RWPE2 (cell line): ENCODE data around the gene AGO4.

ENCODE experiments used
- ATAC-seq: fragments of 200-7000 bp; cut with Tn5 transposase; 3 replicates; pipeline ENCODE4 v1.9.1; 2021; ENCODE audit warnings: low read depth
- DNase-seq: peaks from one replicate; pipeline ENCODE4 v3.0.0-alpha.2; 2020; ENCODE audit warnings: low spot score
- H3K27ac ChIP-seq: fragments of 450-650 bp; 2 replicates; pipeline ENCODE4 v1.5.1; 2017; ENCODE audit warnings: mild to moderate bottlenecking; ENCODE audit not compliant: poor library complexity, severe bottlenecking
- H3K27me3 ChIP-seq: fragments of 250-450 bp; sonication (Bioruptor Pico); 2 replicates; pipeline ENCODE4 v1.5.1; 2021; ENCODE audit warnings: mild to moderate bottlenecking, moderate library complexity; ENCODE audit not compliant: insufficient read depth, poor library complexity, severe bottlenecking
- H3K36me3 ChIP-seq: fragments of 250-450 bp; sonication (Bioruptor Pico); 2 replicates; pipeline ENCODE4 v1.5.1; 2020; ENCODE audit warnings: low read depth, mild to moderate bottlenecking, moderate library complexity
- H3K4me1 ChIP-seq: fragments of 250-450 bp; sonication (Bioruptor Pico); 2 replicates; pipeline ENCODE4 v1.5.1; 2021; ENCODE audit warnings: mild to moderate bottlenecking, moderate library complexity; ENCODE audit not compliant: insufficient read depth, poor library complexity, severe bottlenecking
- H3K4me3 ChIP-seq: fragments of 250-450 bp; sonication (Bioruptor Pico); 2 replicates; pipeline ENCODE4 v1.5.1; 2021; ENCODE audit warnings: mild to moderate bottlenecking, moderate library complexity; ENCODE audit not compliant: severe bottlenecking
- H3K9me3 ChIP-seq: fragments of 250-450 bp; sonication (Bioruptor Pico); 2 replicates; pipeline ENCODE4 v1.5.1; 2021; ENCODE audit warnings: mild to moderate bottlenecking, moderate library complexity; ENCODE audit not compliant: severe bottlenecking
- TF ChIP-seq, protein P1 (sequence below): fragments of 450-650 bp; IDR thresholded peaks from one replicate; pipeline ENCODE4 v1.5.1; 2017; ENCODE audit warnings: mild to moderate bottlenecking, moderate library complexity; ENCODE audit not compliant: poor library complexity, severe bottlenecking

The AGO4 gene

DNA sequence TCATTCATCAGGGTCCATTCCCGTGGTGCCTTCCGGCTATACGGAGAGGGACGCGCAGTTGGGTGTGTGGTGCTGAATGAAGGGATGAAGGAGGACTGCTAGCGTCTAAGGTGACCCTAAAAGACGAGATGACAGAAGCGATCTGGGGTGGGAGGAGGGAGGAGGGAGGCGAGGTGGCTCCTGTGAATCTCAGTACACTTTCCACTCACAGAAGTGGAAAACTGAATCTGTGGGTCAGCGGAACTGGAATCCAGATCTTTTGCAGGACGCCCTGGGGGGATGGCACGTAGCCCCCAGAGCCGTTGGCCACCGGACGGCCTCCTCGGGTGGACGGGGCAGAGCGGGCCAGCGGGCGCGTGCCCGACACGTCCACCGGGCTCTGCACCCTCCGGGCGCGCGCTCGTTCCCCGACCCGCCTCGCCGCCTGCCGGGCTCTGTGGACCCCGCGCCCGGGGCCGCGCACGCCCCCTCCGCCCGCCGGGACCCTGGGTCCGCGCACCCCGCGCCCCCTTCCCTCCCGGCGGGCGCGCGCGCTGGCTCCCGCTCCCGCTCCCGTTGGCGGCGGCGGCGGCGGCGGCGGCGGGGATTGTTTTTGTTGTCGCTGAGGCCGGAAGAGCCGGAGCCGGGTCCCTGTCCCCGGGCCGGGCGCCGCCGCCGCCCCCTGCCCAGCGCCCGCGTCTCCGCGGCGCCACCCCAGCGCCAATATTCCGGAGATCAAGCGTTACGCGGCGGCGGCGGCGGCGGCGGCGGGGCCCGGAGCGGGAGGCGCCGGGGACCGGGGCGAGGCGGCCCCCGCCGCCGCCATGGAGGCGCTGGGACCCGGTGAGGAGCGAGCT is at the start of gene AGO4:
Gene AGO4 (plus strand): TSS at position 403 of the 836 bp plus-strand sequence. CDS start 401 bp downstream, at position 804.
- ATAC-seq (peak; percentile 41), DNase-seq (no peak)

DNA sequence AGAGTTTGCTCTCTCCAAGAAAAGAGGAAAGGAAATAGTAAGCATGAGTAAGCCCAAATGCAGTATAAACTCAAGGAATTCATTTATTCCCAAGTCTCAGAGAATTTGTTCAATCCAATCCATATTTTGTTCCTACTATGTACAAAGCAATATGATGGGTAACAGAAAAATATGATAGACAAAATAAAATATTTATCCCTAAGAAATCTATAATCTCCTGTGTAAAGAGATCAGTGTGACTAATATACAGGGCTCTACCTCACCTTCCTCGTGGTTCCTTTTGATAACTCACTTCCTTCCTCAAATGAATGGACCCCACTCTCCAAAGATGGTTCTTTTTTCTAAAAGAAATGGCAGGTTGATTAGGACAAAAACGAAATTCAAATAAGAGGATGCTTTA is 45.7 kb upstream of the AGO4 start:
- DNase-seq (no peak), ATAC-seq (no peak)
- Histone ChIP-seq H3K36me3 (peaks cover 64% of the 10 kb centered on the region), H3K27me3 (no peaks in the 10 kb centered on the region), H3K4me3 (no peak overlapping the region), H3K27ac (no peak overlapping the region), H3K4me1 (no peaks in the 10 kb centered on the region), H3K9me3 (no peaks in the 10 kb centered on the region)
- TF ChIP-seq, protein P1, sequence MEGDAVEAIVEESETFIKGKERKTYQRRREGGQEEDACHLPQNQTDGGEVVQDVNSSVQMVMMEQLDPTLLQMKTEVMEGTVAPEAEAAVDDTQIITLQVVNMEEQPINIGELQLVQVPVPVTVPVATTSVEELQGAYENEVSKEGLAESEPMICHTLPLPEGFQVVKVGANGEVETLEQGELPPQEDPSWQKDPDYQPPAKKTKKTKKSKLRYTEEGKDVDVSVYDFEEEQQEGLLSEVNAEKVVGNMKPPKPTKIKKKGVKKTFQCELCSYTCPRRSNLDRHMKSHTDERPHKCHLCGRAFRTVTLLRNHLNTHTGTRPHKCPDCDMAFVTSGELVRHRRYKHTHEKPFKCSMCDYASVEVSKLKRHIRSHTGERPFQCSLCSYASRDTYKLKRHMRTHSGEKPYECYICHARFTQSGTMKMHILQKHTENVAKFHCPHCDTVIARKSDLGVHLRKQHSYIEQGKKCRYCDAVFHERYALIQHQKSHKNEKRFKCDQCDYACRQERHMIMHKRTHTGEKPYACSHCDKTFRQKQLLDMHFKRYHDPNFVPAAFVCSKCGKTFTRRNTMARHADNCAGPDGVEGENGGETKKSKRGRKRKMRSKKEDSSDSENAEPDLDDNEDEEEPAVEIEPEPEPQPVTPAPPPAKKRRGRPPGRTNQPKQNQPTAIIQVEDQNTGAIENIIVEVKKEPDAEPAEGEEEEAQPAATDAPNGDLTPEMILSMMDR = no peak

More for the DNA sequence above, at the start of gene AGO4:
- H3K27ac ChIP-seq = peak within 1 kb of the TSS; percentile 50
- no peaks in the 10 kb centered on the region for H3K9me3 ChIP-seq
- H3K4me3 ChIP-seq = peak within 1 kb of the TSS; percentile 94
- H3K27me3 ChIP-seq = no peaks in the 10 kb centered on the region
- H3K36me3 ChIP-seq = no peaks in the 10 kb centered on the region
- H3K4me1 ChIP-seq = peaks cover 16% of the 10 kb centered on the region
- TF ChIP-seq, protein P1 = no peak

DNA sequence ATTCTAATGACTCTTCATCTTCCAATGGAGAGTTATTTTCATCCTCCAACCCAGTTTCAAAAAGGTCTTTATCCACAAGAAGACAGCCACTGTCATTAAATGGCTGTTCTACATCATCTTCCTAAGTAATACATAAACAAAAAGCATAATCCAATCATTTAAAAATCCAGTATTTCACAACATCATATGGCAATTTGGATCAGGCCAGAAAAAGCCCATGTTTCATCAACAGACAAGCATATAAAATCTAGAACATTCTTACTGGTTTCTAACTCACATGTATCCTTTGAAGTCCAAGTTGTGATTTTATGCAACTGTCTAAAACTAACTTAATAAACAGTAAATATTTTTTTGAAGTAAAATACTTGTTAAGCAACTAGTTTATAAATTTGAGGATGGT is 44.6 kb upstream of the AGO4 start:
- H3K27me3 ChIP-seq = no peaks in the 10 kb centered on the region
- H3K27ac ChIP-seq = no peak overlapping the region
- no peak overlapping the region for H3K4me3 ChIP-seq
- TF ChIP-seq, protein P1 = no peak
- DNase-seq (no peak), ATAC-seq (no peak)
- H3K36me3 ChIP-seq = peaks cover 72% of the 10 kb centered on the region
- no peaks in the 10 kb centered on the region for H3K4me1 ChIP-seq
- H3K9me3 ChIP-seq = no peaks in the 10 kb centered on the region

DNA sequence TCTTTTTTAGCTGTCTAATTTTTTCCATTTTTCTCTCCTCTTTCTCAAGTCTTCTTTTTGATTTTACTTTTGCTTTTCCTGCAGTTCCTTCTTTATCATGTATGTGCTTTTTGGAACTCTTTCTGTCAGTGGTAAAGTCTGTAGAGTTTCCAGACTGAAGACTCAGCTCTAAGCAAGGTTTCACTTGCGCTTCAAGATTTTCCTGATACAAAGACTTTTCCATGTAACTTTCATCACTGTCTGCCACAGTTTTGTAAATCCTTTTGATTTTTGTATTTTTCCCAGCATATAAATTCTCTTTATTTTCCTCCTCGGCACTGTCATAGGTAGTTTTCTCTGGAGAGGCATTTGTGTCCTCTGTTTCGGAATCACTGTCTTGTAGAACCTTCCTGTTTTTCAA is 43.5 kb upstream of the AGO4 start:
- Histone ChIP-seq H3K9me3 (no peaks in the 10 kb centered on the region), H3K27me3 (no peaks in the 10 kb centered on the region), H3K36me3 (peaks cover 68% of the 10 kb centered on the region), H3K4me3 (no peak overlapping the region), H3K27ac (no peak overlapping the region), H3K4me1 (no peaks in the 10 kb centered on the region)
- TF ChIP-seq, protein P1 = no peak
- ATAC-seq (no peak), DNase-seq (no peak)
